A549 (cell line): ENCODE results near the gene ZNF70.

Experiments used
- EP300 ChIP-seq, 2 experiments: fragments of >200 bp; sonication (Bioruptor Twin); formaldehyde crosslinking; IDR thresholded peaks; 2 replicates in 1 of 2; 3 replicates in 1 of 2; pipeline ENCODE4 v1.6.1; 2016 to 2017
- POLR2A ChIP-seq: IDR thresholded peaks from 2 replicates; pipeline ENCODE4 v1.6.1; 2012; ENCODE audit warnings: mild to moderate bottlenecking, low read length
- TF ChIP-seq, protein P1 (sequence below): fragments of >200 bp; sonication (Bioruptor Twin); formaldehyde crosslinking; IDR thresholded peaks from 3 replicates; pipeline ENCODE4 v1.5.1; 2016

DNA sequence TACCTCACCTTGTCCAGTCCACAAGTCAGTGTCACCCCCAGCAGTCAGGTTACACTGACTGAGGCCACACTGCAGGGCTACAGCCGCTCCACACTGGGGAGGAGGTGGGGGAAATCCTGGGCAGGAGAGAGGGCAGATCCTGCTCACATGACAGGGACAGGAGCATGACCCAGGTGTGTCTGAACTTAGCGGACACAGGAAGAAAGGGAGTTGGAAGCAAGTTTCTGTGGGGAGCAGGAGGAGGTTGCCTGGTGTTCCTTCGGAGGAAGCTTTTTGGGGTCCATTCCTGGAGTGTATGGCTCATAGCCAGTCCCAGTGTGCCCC, 27.6 kb upstream of the ZNF70 start:
- TF ChIP-seq, protein P1, sequence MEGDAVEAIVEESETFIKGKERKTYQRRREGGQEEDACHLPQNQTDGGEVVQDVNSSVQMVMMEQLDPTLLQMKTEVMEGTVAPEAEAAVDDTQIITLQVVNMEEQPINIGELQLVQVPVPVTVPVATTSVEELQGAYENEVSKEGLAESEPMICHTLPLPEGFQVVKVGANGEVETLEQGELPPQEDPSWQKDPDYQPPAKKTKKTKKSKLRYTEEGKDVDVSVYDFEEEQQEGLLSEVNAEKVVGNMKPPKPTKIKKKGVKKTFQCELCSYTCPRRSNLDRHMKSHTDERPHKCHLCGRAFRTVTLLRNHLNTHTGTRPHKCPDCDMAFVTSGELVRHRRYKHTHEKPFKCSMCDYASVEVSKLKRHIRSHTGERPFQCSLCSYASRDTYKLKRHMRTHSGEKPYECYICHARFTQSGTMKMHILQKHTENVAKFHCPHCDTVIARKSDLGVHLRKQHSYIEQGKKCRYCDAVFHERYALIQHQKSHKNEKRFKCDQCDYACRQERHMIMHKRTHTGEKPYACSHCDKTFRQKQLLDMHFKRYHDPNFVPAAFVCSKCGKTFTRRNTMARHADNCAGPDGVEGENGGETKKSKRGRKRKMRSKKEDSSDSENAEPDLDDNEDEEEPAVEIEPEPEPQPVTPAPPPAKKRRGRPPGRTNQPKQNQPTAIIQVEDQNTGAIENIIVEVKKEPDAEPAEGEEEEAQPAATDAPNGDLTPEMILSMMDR, result no peak
- TF ChIP-seq POLR2A (no peak), EP300 (IDR thresholded peaks at IDR 0.05) (no peak)
